Neural cell (in vitro differentiated cells): Measurements from ENCODE around the gene PTPRK. TPM values are rescaled to one million over a fixed set of nuclear protein-coding genes. Genes with fewer than 3 reads are reported as not detected.

Source experiments
- H2AFZ ChIP-seq: fragments of 200-600, 300-800 bp; sonication (generic), shearing (Covaris generic); 2 replicates; pipeline ENCODE4 v1.6.0; 2014; ENCODE audit warnings: low read depth, mild to moderate bottlenecking, antibody characterized with exemption, low read length, moderate library complexity
- H3F3A ChIP-seq: fragments of 200-600 bp; shearing (Covaris generic); 2 replicates; pipeline ENCODE4 v1.6.1; 2016; ENCODE audit warnings: mild to moderate bottlenecking, moderate library complexity, mixed read lengths, antibody characterized with exemption, low read length; ENCODE audit not compliant: insufficient read depth, poor library complexity, severe bottlenecking
- H3K27ac ChIP-seq: fragments of 200-600, 300-800 bp; sonication (generic), shearing (Covaris generic); 2 replicates; pipeline ENCODE4 v1.5.1; 2014; ENCODE audit warnings: mild to moderate bottlenecking, low read length, moderate library complexity
- H3K27me3 ChIP-seq: fragments of 300-800, 200-600 bp; sonication (generic), shearing (Covaris generic); 2 replicates; pipeline ENCODE4 v1.6.0; 2014; ENCODE audit warnings: mild to moderate bottlenecking, low read depth, low read length, moderate library complexity; ENCODE audit not compliant: insufficient read depth
- H3K36me3 ChIP-seq: fragments of 300-800, 200-600 bp; sonication (generic), shearing (Covaris generic); 2 replicates; pipeline ENCODE4 v1.5.1; 2014; ENCODE audit warnings: mild to moderate bottlenecking, antibody characterized with exemption, low read length, moderate library complexity; ENCODE audit not compliant: insufficient read depth
- H3K4me2 ChIP-seq: fragments of 300-800, 200-600 bp; sonication (generic), shearing (Covaris generic); 2 replicates; pipeline ENCODE4 v1.6.0; 2014; ENCODE audit warnings: mild to moderate bottlenecking, low read length
- H3K4me3 ChIP-seq: fragments of 300-800, 200-600 bp; sonication (generic), shearing (Covaris generic); 2 replicates; pipeline ENCODE4 v1.5.1; 2014; ENCODE audit warnings: mild to moderate bottlenecking, low read length, moderate library complexity
- H3K79me2 ChIP-seq: fragments of 200-600 bp; shearing (Covaris generic); replicated peaks from 2 replicates; pipeline ENCODE4 v1.6.0; 2014; ENCODE audit warnings: mild to moderate bottlenecking, low read length, moderate library complexity; ENCODE audit not compliant: insufficient read depth
- H3K9ac ChIP-seq: fragments of 300-800, 200-600 bp; sonication (generic), shearing (Covaris generic); 2 replicates; pipeline ENCODE4 v1.6.1; 2016; ENCODE audit warnings: mild to moderate bottlenecking, low read length, mixed read lengths
- H3K9me2 ChIP-seq: fragments of 200-600 bp; shearing (Covaris generic); 2 replicates; pipeline ENCODE4 v1.6.1; 2016; ENCODE audit warnings: mild to moderate bottlenecking, low read length, mixed read lengths; ENCODE audit not compliant: insufficient read depth
- H3K9me3 ChIP-seq: fragments of 200-600, 300-800 bp; sonication (generic), shearing (Covaris generic); 2 replicates; pipeline ENCODE4 v1.6.1; 2016; ENCODE audit warnings: mild to moderate bottlenecking, mixed run types, low read length, moderate library complexity, mixed read lengths
- H4K20me1 ChIP-seq: fragments of 200-600 bp; shearing (Covaris generic); 2 replicates; pipeline ENCODE4 v1.6.1; 2016; ENCODE audit warnings: mild to moderate bottlenecking, mixed run types; ENCODE audit not compliant: insufficient read depth
- CTCF ChIP-seq: fragments of 450-650 bp; IDR thresholded peaks from 2 replicates; pipeline ENCODE4 v1.5.1; 2014; ENCODE audit warnings: antibody characterized with exemption, mild to moderate bottlenecking, moderate library complexity; ENCODE audit not compliant: poor library complexity, severe bottlenecking
- EP300 ChIP-seq: fragments of 450-650 bp; conservative IDR thresholded peaks from 2 replicates; pipeline ENCODE4 v1.6.1; 2014; ENCODE audit warnings: antibody characterized with exemption, mild to moderate bottlenecking, moderate library complexity; ENCODE audit not compliant: poor library complexity, severe bottlenecking
- EZH2 ChIP-seq: fragments of 200-600, 300-800 bp; shearing (Covaris generic), sonication (generic); IDR thresholded peaks from 2 replicates; pipeline ENCODE4 v1.6.1; 2014; ENCODE audit warnings: antibody characterized with exemption, low read length, borderline replicate concordance, mild to moderate bottlenecking; ENCODE audit not compliant: insufficient read depth, poor library complexity, severe bottlenecking
- MXI1 ChIP-seq: fragments of 450-650 bp; conservative IDR thresholded peaks from 2 replicates; pipeline ENCODE4 v1.6.1; 2014; ENCODE audit warnings: antibody characterized with exemption, mild to moderate bottlenecking; ENCODE audit not compliant: poor library complexity, severe bottlenecking
- POLR2AphosphoS5 ChIP-seq: IDR thresholded peaks from 2 replicates; pipeline ENCODE4 v1.6.1; 2012
- RAD21 ChIP-seq: fragments of 450-650 bp; conservative IDR thresholded peaks from 2 replicates; pipeline ENCODE4 v1.6.1; 2014; ENCODE audit warnings: antibody characterized with exemption, mild to moderate bottlenecking, moderate library complexity
- SMC3 ChIP-seq: fragments of 450-650 bp; conservative IDR thresholded peaks from 2 replicates; pipeline ENCODE4 v1.6.1; 2014; ENCODE audit warnings: antibody characterized with exemption, mild to moderate bottlenecking, moderate library complexity; ENCODE audit not compliant: poor library complexity
- TAF1 ChIP-seq: IDR thresholded peaks from 2 replicates; pipeline ENCODE4 v1.6.1; 2012; ENCODE audit warnings: low read depth
- polyA plus RNA-seq: library from polyadenylated mRNA; depleted of rRNA; stranded (reverse); fragments of >200 nt; gene quantifications from 2 replicates; pipeline ENCODE4 v1.2.3, GENCODE V29; 2014
- TF ChIP-seq, protein P1 (sequence below): IDR thresholded peaks from 2 replicates; pipeline ENCODE4 v1.6.1; 2012; ENCODE audit warnings: borderline replicate concordance

The PTPRK gene
- polyA plus RNA-seq, 1 donor from 2014 or later = 10.4 TPM

DNA sequence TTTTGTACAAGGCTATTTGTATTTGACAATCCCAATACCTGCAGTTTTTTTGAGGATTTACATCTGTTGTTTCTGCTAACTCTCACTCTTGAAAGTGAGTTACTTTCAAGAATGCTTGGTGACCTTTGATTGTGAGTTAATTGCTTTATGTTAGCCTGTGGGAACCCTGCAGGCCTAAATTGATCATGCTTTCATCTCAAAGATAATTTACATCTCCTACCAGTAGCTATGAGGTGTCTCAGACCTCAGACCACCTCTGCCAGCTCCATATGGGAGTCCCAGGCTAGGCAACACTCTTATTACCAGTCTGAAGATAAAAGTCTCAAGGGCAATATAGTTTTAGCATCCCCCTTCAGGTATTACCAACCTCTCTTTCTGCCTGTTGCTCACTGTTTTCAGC lies 503.1 kb downstream of the PTPRK start:
- Histone ChIP-seq H3F3A (no peaks in the 10 kb centered on the region), H3K9me3 (no peaks in the 10 kb centered on the region), H3K36me3 (no peaks in the 10 kb centered on the region), H3K9me2 (no peaks in the 10 kb centered on the region), H3K9ac (no peak overlapping the region), H4K20me1 (no peaks in the 10 kb centered on the region), H3K4me2 (no peak overlapping the region), H3K4me3 (no peak overlapping the region), H3K79me2 (no peaks in the 10 kb centered on the region), H3K27me3 (no peaks in the 10 kb centered on the region), H3K27ac (no peak overlapping the region), H2AFZ (no peak overlapping the region)
- TF ChIP-seq EP300 (no peak), TAF1 (no peak), POLR2AphosphoS5 (no peak), SMC3 (no peak), MXI1 (no peak), CTCF (no peak), RAD21 (no peak), EZH2 (no peak)
- TF ChIP-seq, protein P1, sequence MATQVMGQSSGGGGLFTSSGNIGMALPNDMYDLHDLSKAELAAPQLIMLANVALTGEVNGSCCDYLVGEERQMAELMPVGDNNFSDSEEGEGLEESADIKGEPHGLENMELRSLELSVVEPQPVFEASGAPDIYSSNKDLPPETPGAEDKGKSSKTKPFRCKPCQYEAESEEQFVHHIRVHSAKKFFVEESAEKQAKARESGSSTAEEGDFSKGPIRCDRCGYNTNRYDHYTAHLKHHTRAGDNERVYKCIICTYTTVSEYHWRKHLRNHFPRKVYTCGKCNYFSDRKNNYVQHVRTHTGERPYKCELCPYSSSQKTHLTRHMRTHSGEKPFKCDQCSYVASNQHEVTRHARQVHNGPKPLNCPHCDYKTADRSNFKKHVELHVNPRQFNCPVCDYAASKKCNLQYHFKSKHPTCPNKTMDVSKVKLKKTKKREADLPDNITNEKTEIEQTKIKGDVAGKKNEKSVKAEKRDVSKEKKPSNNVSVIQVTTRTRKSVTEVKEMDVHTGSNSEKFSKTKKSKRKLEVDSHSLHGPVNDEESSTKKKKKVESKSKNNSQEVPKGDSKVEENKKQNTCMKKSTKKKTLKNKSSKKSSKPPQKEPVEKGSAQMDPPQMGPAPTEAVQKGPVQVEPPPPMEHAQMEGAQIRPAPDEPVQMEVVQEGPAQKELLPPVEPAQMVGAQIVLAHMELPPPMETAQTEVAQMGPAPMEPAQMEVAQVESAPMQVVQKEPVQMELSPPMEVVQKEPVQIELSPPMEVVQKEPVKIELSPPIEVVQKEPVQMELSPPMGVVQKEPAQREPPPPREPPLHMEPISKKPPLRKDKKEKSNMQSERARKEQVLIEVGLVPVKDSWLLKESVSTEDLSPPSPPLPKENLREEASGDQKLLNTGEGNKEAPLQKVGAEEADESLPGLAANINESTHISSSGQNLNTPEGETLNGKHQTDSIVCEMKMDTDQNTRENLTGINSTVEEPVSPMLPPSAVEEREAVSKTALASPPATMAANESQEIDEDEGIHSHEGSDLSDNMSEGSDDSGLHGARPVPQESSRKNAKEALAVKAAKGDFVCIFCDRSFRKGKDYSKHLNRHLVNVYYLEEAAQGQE = no peak

- H3K4me3 ChIP-seq = no peak overlapping the region
- no peak overlapping the region for H3K4me2 ChIP-seq
- no peaks in the 10 kb centered on the region for H3K9me3 ChIP-seq
- no peak overlapping the region for H3K27ac ChIP-seq
- H3F3A ChIP-seq = no peaks in the 10 kb centered on the region
- no peak overlapping the region for H2AFZ ChIP-seq
- H3K9ac ChIP-seq = no peak overlapping the region
- H3K79me2 ChIP-seq = no peaks in the 10 kb centered on the region
- no peaks in the 10 kb centered on the region for H4K20me1 ChIP-seq
- no peaks in the 10 kb centered on the region for H3K27me3 ChIP-seq
- H3K9me2 ChIP-seq = no peaks in the 10 kb centered on the region
- no peaks in the 10 kb centered on the region for H3K36me3 ChIP-seq
- no peak for TF ChIP-seq SMC3
- TF ChIP-seq MXI1 = no peak
- no peak for TF ChIP-seq POLR2AphosphoS5
- TF ChIP-seq RAD21 = no peak
- TF ChIP-seq CTCF = no peak
- no peak for TF ChIP-seq TAF1
- TF ChIP-seq, protein P1 = no peak
- no peak for TF ChIP-seq EP300
- TF ChIP-seq EZH2 = no peak
These were observed 512.7 kb downstream of the PTPRK start for GRCh38 chr6:128007658-128008057.
